H9 (cell line): ENCODE data around the gene KIAA0513. TPM values are rescaled to one million over a fixed set of nuclear protein-coding genes. Genes with fewer than 3 reads are reported as not detected.

Experiments
- DNase-seq: peaks from one replicate; pipeline ENCODE4 v3.0.0-alpha.2; 2017
- H2AFZ ChIP-seq: one replicate; pipeline ENCODE4 v1.6.1; 2013; ENCODE audit warnings: mild to moderate bottlenecking, low read length, control low read depth, moderate library complexity
- H2AK5ac ChIP-seq: 2 replicates; pipeline ENCODE4 v1.6.1; 2013; ENCODE audit warnings: low read length, control low read depth, mixed read lengths; ENCODE audit not compliant: insufficient read length
- H2BK120ac ChIP-seq: one replicate; pipeline ENCODE4 v1.6.1; 2013; ENCODE audit warnings: low read depth, mild to moderate bottlenecking, low read length, control low read depth, inconsistent platforms; ENCODE audit not compliant: poor library complexity, severe bottlenecking
- H2BK12ac ChIP-seq: 2 replicates; pipeline ENCODE4 v1.6.1; 2013; ENCODE audit warnings: low read length, control low read depth, mixed read lengths, low read depth; ENCODE audit not compliant: insufficient read length
- H2BK15ac ChIP-seq: 2 replicates; pipeline ENCODE4 v1.6.1; 2013; ENCODE audit warnings: low read depth, low read length, control low read depth
- H2BK20ac ChIP-seq: one replicate; pipeline ENCODE4 v1.6.1; 2013; ENCODE audit warnings: low read depth, mild to moderate bottlenecking, low read length, control low read depth, inconsistent platforms; ENCODE audit not compliant: poor library complexity, severe bottlenecking
- H2BK5ac ChIP-seq: 2 replicates; pipeline ENCODE4 v1.6.1; 2013; ENCODE audit warnings: low read length, control low read depth, mixed read lengths; ENCODE audit not compliant: insufficient read length
- H3K14ac ChIP-seq: 2 replicates; pipeline ENCODE4 v1.6.1; 2013; ENCODE audit warnings: low read length, control low read depth; ENCODE audit not compliant: insufficient read depth
- H3K18ac ChIP-seq: 2 replicates; pipeline ENCODE4 v1.6.1; 2013; ENCODE audit warnings: low read depth, mild to moderate bottlenecking, mixed read lengths, low read length, control low read depth; ENCODE audit not compliant: insufficient read length
- H3K23ac ChIP-seq: 2 replicates; pipeline ENCODE4 v1.6.1; 2013; ENCODE audit warnings: low read length, control low read depth, mixed read lengths, low read depth; ENCODE audit not compliant: insufficient read length
- H3K23me2 ChIP-seq: 2 replicates; pipeline ENCODE4 v1.6.1; 2013; ENCODE audit warnings: low read depth, mild to moderate bottlenecking, mixed read lengths, low read length, control low read depth; ENCODE audit not compliant: insufficient read length, poor library complexity, severe bottlenecking
- H3K27ac ChIP-seq: 2 replicates; pipeline ENCODE4 v1.5.1; 2013; ENCODE audit warnings: low read length, control low read depth, mixed read lengths, low read depth; ENCODE audit not compliant: insufficient read length
- H3K27me3 ChIP-seq: 2 replicates; pipeline ENCODE4 v1.6.1; 2013; ENCODE audit warnings: low read length, control low read depth, inconsistent platforms; ENCODE audit not compliant: insufficient read depth
- H3K4ac ChIP-seq: 2 replicates; pipeline ENCODE4 v1.6.1; 2013; ENCODE audit warnings: low read depth, mild to moderate bottlenecking, control low read depth, inconsistent platforms, low read length, moderate library complexity
- H3K4me1 ChIP-seq: 2 replicates; pipeline ENCODE4 v1.6.1; 2013; ENCODE audit warnings: low read length, control low read depth, inconsistent platforms; ENCODE audit not compliant: insufficient read depth
- H3K4me2 ChIP-seq: 2 replicates; pipeline ENCODE4 v1.6.1; 2013; ENCODE audit warnings: low read length, control low read depth, mixed read lengths; ENCODE audit not compliant: insufficient read length, insufficient read depth
- H3K56ac ChIP-seq: 2 replicates; pipeline ENCODE4 v1.6.1; 2013; ENCODE audit warnings: low read depth, mild to moderate bottlenecking, mixed read lengths, low read length, control low read depth; ENCODE audit not compliant: insufficient read length
- H3K79me1 ChIP-seq: 2 replicates; pipeline ENCODE4 v1.6.1; 2013; ENCODE audit warnings: low read depth, mild to moderate bottlenecking, moderate library complexity, low read length, control low read depth, inconsistent platforms; ENCODE audit not compliant: insufficient read depth, poor library complexity, severe bottlenecking
- H3K79me2 ChIP-seq: 2 replicates; pipeline ENCODE4 v1.6.1; 2013; ENCODE audit warnings: low read length, control low read depth, inconsistent platforms; ENCODE audit not compliant: insufficient read depth
- H3K9ac ChIP-seq: 2 replicates; pipeline ENCODE4 v1.6.1; 2013; ENCODE audit warnings: low read length, control low read depth, mixed read lengths; ENCODE audit not compliant: insufficient read length; ENCODE audit errors: extremely low read depth
- H3K9me3 ChIP-seq: one replicate; pipeline ENCODE4 v1.6.1; 2013; ENCODE audit warnings: low read depth, low read length, inconsistent platforms; ENCODE audit not compliant: control insufficient read depth
- H3T11ph ChIP-seq: one replicate; pipeline ENCODE4 v1.6.1; 2013; ENCODE audit warnings: mild to moderate bottlenecking, low read length, control low read depth, inconsistent platforms
- H4K20me1 ChIP-seq: one replicate; pipeline ENCODE4 v1.6.1; 2013; ENCODE audit not compliant: control insufficient read depth, insufficient read length, insufficient read depth
- H4K5ac ChIP-seq: 2 replicates; pipeline ENCODE4 v1.6.1; 2013; ENCODE audit warnings: low read depth, mild to moderate bottlenecking, mixed read lengths, low read length, control low read depth; ENCODE audit not compliant: insufficient read length
- H4K8ac ChIP-seq: replicated peaks from 2 replicates; pipeline ENCODE4 v1.6.1; 2013; ENCODE audit warnings: low read length, control low read depth, mixed read lengths, low read depth; ENCODE audit not compliant: insufficient read length
- H4K91ac ChIP-seq: 2 replicates; pipeline ENCODE4 v1.6.1; 2013; ENCODE audit warnings: low read depth, mild to moderate bottlenecking, moderate library complexity, mixed read lengths, low read length, control low read depth; ENCODE audit not compliant: insufficient read length
- H3K27ac Mint-ChIP-seq, 3 experiments: 2 replicates in 2 of 3; 3 replicates in 1 of 3; pipeline ENCODE4 v1.8.0; 2020 to 2021; ENCODE audit warnings: mixed read lengths in 3 of 3, mild to moderate bottlenecking in 1 of 3, moderate library complexity in 1 of 3
- H3K27me3 Mint-ChIP-seq: 2 replicates; pipeline ENCODE4 v1.8.0; 2021; ENCODE audit warnings: low read depth, mild to moderate bottlenecking, moderate library complexity, mixed read lengths
- H3K36me3 Mint-ChIP-seq, 3 experiments: 2 replicates in 2 of 3; 3 replicates in 1 of 3; pipeline ENCODE4 v1.8.0; 2020 to 2021; ENCODE audit warnings: low read depth in 3 of 3, mixed read lengths in 3 of 3; ENCODE audit not compliant: insufficient read depth in 1 of 3
- H3K4me1 Mint-ChIP-seq, 2 experiments: 2 replicates each; pipeline ENCODE4 v1.8.0; 2020; ENCODE audit warnings: mixed read lengths in 2 of 2
- H3K4me3 Mint-ChIP-seq, 2 experiments: 2 replicates in 1 of 2; 3 replicates in 1 of 2; pipeline ENCODE4 v1.8.0; 2020 to 2021; ENCODE audit warnings: mild to moderate bottlenecking in 2 of 2, mixed read lengths in 2 of 2, moderate library complexity in 1 of 2
- H3K9me3 Mint-ChIP-seq, 2 experiments: 2 replicates in 1 of 2; 3 replicates in 1 of 2; pipeline ENCODE4 v1.8.0; 2020; ENCODE audit warnings: mild to moderate bottlenecking in 2 of 2, mixed read lengths in 2 of 2, moderate library complexity in 1 of 2
- CTCF ChIP-seq: fragments of 200-600 bp; sonication (generic); conservative IDR thresholded peaks from 3 replicates; pipeline ENCODE4 v1.8.0; 2021; ENCODE audit warnings: antibody characterized with exemption, mild to moderate bottlenecking
- WGBS: extraction: QIAGEN DNeasy Blood & Tissue Kit; methylation state at CpG from one replicate; pipeline ENCODE4 v1.1.7; 2013; ENCODE audit warnings: missing lambda C conversion rate, low lambda C conversion rate, mixed read lengths; ENCODE audit not compliant: insufficient read length; ENCODE audit errors: extremely low coverage; 5-methylcytosine and 5-hydroxymethylcytosine counted together
- total RNA-seq: library from RNA; stranded (reverse); gene quantifications from 2 replicates; pipeline ENCODE4 v1.2.1, GENCODE V29; 2021

Gene KIAA0513
- total RNA-seq, 1 experiment from 2014 or later, result 4.7 TPM

- H3K23ac ChIP-seq, result no peak overlapping the region
- no peak overlapping the region for H4K91ac ChIP-seq
- no peaks in the 10 kb centered on the region for H4K20me1 ChIP-seq
- H3K14ac ChIP-seq, result no peak overlapping the region
- no peaks in the 10 kb centered on the region for H3K9me3 ChIP-seq
- H4K5ac ChIP-seq, result no peak overlapping the region
- no peak overlapping the region for H3K9ac ChIP-seq
- H2BK15ac ChIP-seq, result no peak overlapping the region
- H3K23me2 ChIP-seq, result no peaks in the 10 kb centered on the region
- no peak overlapping the region for H2BK120ac ChIP-seq
- no peaks in the 10 kb centered on the region for H3K27me3 ChIP-seq
- no peak overlapping the region for H2AK5ac ChIP-seq
- peaks cover 12% of the 10 kb centered on the region for H3K27me3 Mint-ChIP-seq
- no peak overlapping the region for H3K4me2 ChIP-seq
- no peak overlapping the region for H2BK12ac ChIP-seq
- H3K4ac ChIP-seq, result no peak overlapping the region
- WGBS, result no CpG with 5 or more reads among the region's 8 CpGs
- no peak overlapping the region for H4K8ac ChIP-seq
- no peak for DNase-seq
- H3K4me1 Mint-ChIP-seq, result peaks cover 13 to 16% of the 10 kb centered on the region in 2 experiments
- no peaks in the 10 kb centered on the region for H3K79me2 ChIP-seq
- H3K27ac ChIP-seq, result no peak overlapping the region
- H2BK20ac ChIP-seq, result no peak overlapping the region
- H3K18ac ChIP-seq, result no peak overlapping the region
- no peak overlapping the region for H2AFZ ChIP-seq
- H3T11ph ChIP-seq, result no peak overlapping the region
- H3K27ac Mint-ChIP-seq, result no peak overlapping the region
- TF ChIP-seq CTCF, result no peak
- no peak overlapping the region for H3K4me3 Mint-ChIP-seq
- H3K79me1 ChIP-seq, result no peaks in the 10 kb centered on the region
- H2BK5ac ChIP-seq, result no peak overlapping the region
- H3K4me1 ChIP-seq, result peaks cover 2% of the 10 kb centered on the region; the same call in 1 of the 2 replicates
- H3K56ac ChIP-seq, result no peak overlapping the region
- no peaks in the 10 kb centered on the region for H3K9me3 Mint-ChIP-seq
- H3K36me3 Mint-ChIP-seq, result peaks cover 0 to 3% (median 0%) of the 10 kb centered on the region in 3 experiments; a peak in 1 of 7 replicates
Measured at GRCh38 chr16:85067426-85067825, 39.8 kb downstream of the KIAA0513 start.
